HEK293T (cell line): ENCODE results near the gene FCGBP.

Experiments
- BHLHE40 ChIP-seq: fragments of 450-650 bp; IDR thresholded peaks from 2 replicates; pipeline ENCODE4 v1.6.1; 2016; ENCODE audit warnings: mild to moderate bottlenecking, moderate library complexity, borderline replicate concordance
- L3MBTL2 ChIP-seq: fragments of 450-650 bp; conservative IDR thresholded peaks from 2 replicates; pipeline ENCODE4 v1.6.1; 2016; ENCODE audit warnings: mild to moderate bottlenecking
- SUZ12 ChIP-seq: fragments of 450-650 bp; IDR thresholded peaks from 2 replicates; pipeline ENCODE4 v1.6.1; 2016; ENCODE audit warnings: mild to moderate bottlenecking
- TARDBP ChIP-seq: fragments of 450-650 bp; IDR thresholded peaks from 2 replicates; pipeline ENCODE4 v1.6.1; 2016
- TF ChIP-seq, protein P1 (sequence below): fragments of 450-650 bp; IDR thresholded peaks from 2 replicates; pipeline ENCODE4 v1.6.1; 2016

DNA sequence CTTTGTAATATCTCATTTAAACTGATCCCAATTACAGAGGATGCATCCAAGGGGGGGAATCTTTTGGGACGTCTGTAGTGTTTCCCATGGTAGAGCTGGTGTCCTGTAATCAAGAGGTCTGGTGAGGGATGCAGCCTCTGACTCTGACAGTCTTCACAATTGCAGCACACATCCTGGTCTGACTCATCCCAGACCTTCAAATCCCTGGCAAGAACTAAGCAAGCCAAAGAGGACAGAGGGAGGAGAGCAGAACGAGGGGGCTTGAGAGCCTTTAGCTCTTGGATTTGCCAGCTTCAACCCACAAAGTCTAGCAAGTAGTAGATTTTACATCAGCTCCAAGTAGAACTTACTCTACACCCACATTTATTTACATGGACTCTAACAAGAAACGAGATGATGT is 17.3 kb upstream of the FCGBP start:
- TF ChIP-seq L3MBTL2 (no peak), BHLHE40 (no peak), SUZ12 (no peak), TARDBP (no peak)
- TF ChIP-seq, protein P1, sequence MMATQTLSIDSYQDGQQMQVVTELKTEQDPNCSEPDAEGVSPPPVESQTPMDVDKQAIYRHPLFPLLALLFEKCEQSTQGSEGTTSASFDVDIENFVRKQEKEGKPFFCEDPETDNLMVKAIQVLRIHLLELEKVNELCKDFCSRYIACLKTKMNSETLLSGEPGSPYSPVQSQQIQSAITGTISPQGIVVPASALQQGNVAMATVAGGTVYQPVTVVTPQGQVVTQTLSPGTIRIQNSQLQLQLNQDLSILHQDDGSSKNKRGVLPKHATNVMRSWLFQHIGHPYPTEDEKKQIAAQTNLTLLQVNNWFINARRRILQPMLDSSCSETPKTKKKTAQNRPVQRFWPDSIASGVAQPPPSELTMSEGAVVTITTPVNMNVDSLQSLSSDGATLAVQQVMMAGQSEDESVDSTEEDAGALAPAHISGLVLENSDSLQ = no peak
